ENCODE results near the gene JARID2. TPM values are rescaled to one million over a fixed set of nuclear protein-coding genes. Genes with fewer than 3 reads are reported as not detected.

JARID2 gene
- total and polyA plus RNA-seq, 2 of the 13 experiments (the other 11 are each of a cell fraction or from before 2014, with no cell fraction given) = 7.5 to 10.3 TPM

GRCh38 chr6:15385521-15385920 is 139.7 kb downstream of the JARID2 start:
- Histone ChIP-seq H4K20me1 (ENCODE audit: insufficient read depth, low read length) (peaks cover 8% of the 10 kb centered on the region), H3K36me3 (replicated peaks in 1 of 2; ENCODE audit: control insufficient read depth in 1 of 2, insufficient read depth in 2 of 2, low read length in 2 of 2) (no peaks in the 10 kb centered on the region), H3K4me2 (ENCODE audit: low read depth, low read length) (no peak overlapping the region), H3K4me1 (ENCODE audit: insufficient read depth, low read length) (no peaks in the 10 kb centered on the region), H2AFZ (ENCODE audit: low read length) (no peak overlapping the region), H3K9ac (ENCODE audit: insufficient read depth, low read depth, low read length) (no peak overlapping the region), H3K79me2 (ENCODE audit: insufficient read depth, low read length) (peaks cover 20% of the 10 kb centered on the region), H3K27me3 (ENCODE audit: control insufficient read depth in 1 of 2, insufficient read depth in 2 of 2, low read length in 2 of 2) (no peaks in the 10 kb centered on the region), H3K4me3 (replicated peaks in 1 of 3; ENCODE audit: insufficient read depth in 1 of 3, low read depth in 2 of 3, low read length in 3 of 3) (no peak overlapping the region), H3K9me3 (ENCODE audit: low read length) (no peaks in the 10 kb centered on the region), H3K27ac (ENCODE audit: extremely low read length, insufficient read depth, low read length) (no peak overlapping the region)
- ChIA-PET POLR2A (no interaction called here), CTCF (ENCODE audit: low intra/inter-chr PET ratio, low total read pairs) (no interaction called here)
- no TSS peak for BruUV-seq (replicated peaks)
- DNase-seq (ENCODE audit: low spot score) (no peak), ATAC-seq (no peak), FAIRE-seq (no peak)
- TF ChIP-seq THAP11 (CRISPR knock-in tag; IDR thresholded peaks at IDR 0.05) (no peak), HNF4G (IDR thresholded peaks at IDR 0.05; ENCODE audit: borderline replicate concordance, low read depth, low read length) (no peak), HNF4G (CRISPR knock-in tag; IDR thresholded peaks at IDR 0.05; ENCODE audit: borderline replicate concordance, low read depth) (no peak), GPN1 (CRISPR knock-in tag; IDR thresholded peaks at IDR 0.05; ENCODE audit: borderline replicate concordance) (no peak), CERS6 (CRISPR knock-in tag; IDR thresholded peaks at IDR 0.05) (no peak), ZNF704 (CRISPR knock-in tag; IDR thresholded peaks at IDR 0.05; ENCODE audit: borderline replicate concordance) (no peak), ATF1 (CRISPR knock-in tag; IDR thresholded peaks at IDR 0.05) (no peak), SNAPC5 (CRISPR knock-in tag; IDR thresholded peaks at IDR 0.05; ENCODE audit: borderline replicate concordance) (no peak), ZNF703 (CRISPR knock-in tag; IDR thresholded peaks at IDR 0.05; ENCODE audit: borderline replicate concordance) (no peak), SNAPC4 (CRISPR knock-in tag; IDR thresholded peaks at IDR 0.05) (no peak), ZNF513 (CRISPR knock-in tag; conservative IDR thresholded peaks at IDR 0.05) (no peak), PBX3 (CRISPR knock-in tag; IDR thresholded peaks at IDR 0.05; ENCODE audit: borderline replicate concordance) (no peak), MZF1 (CRISPR knock-in tag; IDR thresholded peaks at IDR 0.05; ENCODE audit: borderline replicate concordance) (no peak), KLF6 (CRISPR knock-in tag; IDR thresholded peaks at IDR 0.05) (no peak), DNMT1 (CRISPR knock-in tag; IDR thresholded peaks at IDR 0.05) (no peak)
- 98% methylated on average over 6 of the region's 6 CpGs for WGBS (ENCODE audit: low lambda C conversion rate)
- in situ Hi-C loops (cut with HindIII; ENCODE audit: extremely low pct_ligation_motif_present, low pct_unique_long_range_greater_than_20kb) = loop anchor here (10.0 kb wide), 1 partner anchor 1171 kb away; no protein-coding TSS in a partner anchor
- intact Hi-C loops (cut with micrococcal nuclease; ENCODE audit: unreplicated experiment) = no loop called here

Measured in HepG2 (cell line).